Measurements from ENCODE around the gene NOX3.

NOX3 gene

GRCh38 chr6:155424181-155424580, 31.5 kb downstream of the NOX3 start:
- no peaks in the 10 kb centered on the region for H4K20me1 ChIP-seq (ENCODE audit: insufficient read depth, low read length)
- H3K27ac ChIP-seq (ENCODE audit: low read length): no peak overlapping the region
- H2AFZ ChIP-seq (ENCODE audit: low read depth, low read length): no peak overlapping the region
- no peaks in the 10 kb centered on the region for H3K4me1 ChIP-seq (ENCODE audit: low read length)
- H3K9me3 ChIP-seq (ENCODE audit: insufficient read depth, low read length): no peaks in the 10 kb centered on the region
- H3K79me2 ChIP-seq (ENCODE audit: low read length): no peaks in the 10 kb centered on the region
- H3K27me3 ChIP-seq (ENCODE audit: low read depth, low read length): no peaks in the 10 kb centered on the region
- no peak overlapping the region for H3K4me2 ChIP-seq (ENCODE audit: low read length)
- H3K4me3 ChIP-seq (ENCODE audit: low read length): no peak overlapping the region
- no peak for TF ChIP-seq CTCF (IDR thresholded peaks at IDR 0.05; ENCODE audit: low read depth, low read length)
- TF ChIP-seq EZH2phosphoT487 (IDR thresholded peaks at IDR 0.05; ENCODE audit: low read depth): no peak
- no peak overlapping the region for H3K9ac ChIP-seq (ENCODE audit: low read length)
- no peaks in the 10 kb centered on the region for H3K36me3 ChIP-seq (replicated peaks; ENCODE audit: low read depth, low read length)

- no peaks in the 10 kb centered on the region for H3K36me3 ChIP-seq (replicated peaks; ENCODE audit: low read depth, low read length)
- H3K9ac ChIP-seq (ENCODE audit: low read length): no peak overlapping the region
- H3K27ac ChIP-seq (ENCODE audit: low read length): no peak overlapping the region
- no peaks in the 10 kb centered on the region for H3K27me3 ChIP-seq (ENCODE audit: low read depth, low read length)
- H3K4me2 ChIP-seq (ENCODE audit: low read length): no peak overlapping the region
- no peaks in the 10 kb centered on the region for H3K79me2 ChIP-seq (ENCODE audit: low read length)
- H4K20me1 ChIP-seq (ENCODE audit: insufficient read depth, low read length): no peaks in the 10 kb centered on the region
- TF ChIP-seq CTCF (IDR thresholded peaks at IDR 0.05; ENCODE audit: low read depth, low read length): no peak
- no peaks in the 10 kb centered on the region for H3K9me3 ChIP-seq (ENCODE audit: insufficient read depth, low read length)
- H3K4me1 ChIP-seq (ENCODE audit: low read length): peaks cover 13% of the 10 kb centered on the region
- no peak overlapping the region for H3K4me3 ChIP-seq (ENCODE audit: low read length)
- no peak overlapping the region for H2AFZ ChIP-seq (ENCODE audit: low read depth, low read length)
Observed at GRCh38 chr6:155422635-155423034, 33.0 kb downstream of the NOX3 start.

- Histone ChIP-seq H3K9me3 (ENCODE audit: insufficient read depth, low read length) (no peaks in the 10 kb centered on the region), H3K9ac (ENCODE audit: low read length) (no peak overlapping the region)
Observed at GRCh38 chr6:155420492-155420891, 35.1 kb downstream of the NOX3 start.

GRCh38 chr6:155419161-155419560, 36.5 kb downstream of the NOX3 start:
- Histone ChIP-seq H3K4me3 (ENCODE audit: low read length) (no peak overlapping the region), H3K27me3 (ENCODE audit: low read depth, low read length) (no peaks in the 10 kb centered on the region), H3K36me3 (replicated peaks; ENCODE audit: low read depth, low read length) (no peaks in the 10 kb centered on the region), H3K9me3 (ENCODE audit: insufficient read depth, low read length) (no peaks in the 10 kb centered on the region), H3K9ac (ENCODE audit: low read length) (no peak overlapping the region), H3K27ac (ENCODE audit: low read length) (no peak overlapping the region), H3K4me1 (ENCODE audit: low read length) (peaks cover 15% of the 10 kb centered on the region), H2AFZ (ENCODE audit: low read depth, low read length) (no peak overlapping the region), H4K20me1 (ENCODE audit: insufficient read depth, low read length) (no peaks in the 10 kb centered on the region), H3K4me2 (ENCODE audit: low read length) (no peak overlapping the region), H3K79me2 (ENCODE audit: low read length) (no peaks in the 10 kb centered on the region)
- TF ChIP-seq EZH2phosphoT487 (IDR thresholded peaks at IDR 0.05; ENCODE audit: low read depth) (no peak), CTCF (IDR thresholded peaks at IDR 0.05; ENCODE audit: low read depth, low read length) (no peak)

More at GRCh38 chr6:155420492-155420891, 35.1 kb downstream of the NOX3 start:
- Histone ChIP-seq H3K27me3 (ENCODE audit: low read depth, low read length) (no peaks in the 10 kb centered on the region), H3K4me2 (ENCODE audit: low read length) (no peak overlapping the region), H4K20me1 (ENCODE audit: insufficient read depth, low read length) (no peaks in the 10 kb centered on the region), H3K36me3 (replicated peaks; ENCODE audit: low read depth, low read length) (no peaks in the 10 kb centered on the region), H3K4me1 (ENCODE audit: low read length) (peaks cover 15% of the 10 kb centered on the region), H2AFZ (ENCODE audit: low read depth, low read length) (no peak overlapping the region), H3K27ac (ENCODE audit: low read length) (no peak overlapping the region), H3K4me3 (ENCODE audit: low read length) (no peak overlapping the region), H3K79me2 (ENCODE audit: low read length) (no peaks in the 10 kb centered on the region)
- no peak for TF ChIP-seq CTCF (IDR thresholded peaks at IDR 0.05; ENCODE audit: low read depth, low read length)
- TF ChIP-seq EZH2phosphoT487 (IDR thresholded peaks at IDR 0.05; ENCODE audit: low read depth): no peak
